Endodermal cell (in vitro differentiated cells): ENCODE data around the gene NEU3. TPM values are rescaled to one million over a fixed set of nuclear protein-coding genes. Genes with fewer than 3 reads are reported as not detected.
A peak's percentile ranks its signal among the peaks of the same experiment; 100 is the strongest.

Experiments
- DNase-seq: peaks from one replicate; pipeline ENCODE4 v3.0.0-alpha.2; 2017
- H3K27ac ChIP-seq: 2 replicates; pipeline ENCODE4 v1.5.1; 2013; ENCODE audit warnings: mild to moderate bottlenecking, low read depth, low read length, moderate library complexity
- H3K27me3 ChIP-seq: 2 replicates; pipeline ENCODE4 v1.6.1; 2013; ENCODE audit warnings: mild to moderate bottlenecking, low read length, moderate library complexity; ENCODE audit not compliant: insufficient read depth, control insufficient read depth, poor library complexity, severe bottlenecking
- H3K36me3 ChIP-seq: 2 replicates; pipeline ENCODE4 v1.7.0; 2013; ENCODE audit warnings: mild to moderate bottlenecking, low read length, moderate library complexity; ENCODE audit not compliant: control insufficient read depth, insufficient read depth
- H3K4me1 ChIP-seq: one replicate; pipeline ENCODE4 v1.7.0; 2013; ENCODE audit warnings: low read length; ENCODE audit not compliant: control insufficient read depth, insufficient read depth
- H3K4me3 ChIP-seq: 2 replicates; pipeline ENCODE4 v1.5.1; 2013; ENCODE audit warnings: mild to moderate bottlenecking, low read length, moderate library complexity
- H3K9ac ChIP-seq: 2 replicates; pipeline ENCODE4 v1.6.1; 2013; ENCODE audit warnings: mild to moderate bottlenecking, low read length, moderate library complexity; ENCODE audit not compliant: poor library complexity, severe bottlenecking; ENCODE audit errors: extremely low read depth
- H3K9me3 ChIP-seq: 2 replicates; pipeline ENCODE4 v1.6.1; 2013; ENCODE audit warnings: mild to moderate bottlenecking, low read length, moderate library complexity; ENCODE audit not compliant: control insufficient read depth
- H3K27ac Mint-ChIP-seq: 2 replicates; pipeline ENCODE4 v1.8.0; 2020; ENCODE audit warnings: mixed read lengths
- H3K27me3 Mint-ChIP-seq: 2 replicates; pipeline ENCODE4 v1.8.0; 2021; ENCODE audit warnings: mild to moderate bottlenecking, mixed read lengths; ENCODE audit not compliant: insufficient read depth
- H3K36me3 Mint-ChIP-seq: 2 replicates; pipeline ENCODE4 v1.8.0; 2020; ENCODE audit warnings: low read depth, mixed read lengths
- H3K4me1 Mint-ChIP-seq: 2 replicates; pipeline ENCODE4 v1.8.0; 2020; ENCODE audit warnings: mixed read lengths
- H3K4me3 Mint-ChIP-seq: 2 replicates; pipeline ENCODE4 v1.8.0; 2020; ENCODE audit warnings: mild to moderate bottlenecking, moderate library complexity, mixed read lengths
- H3K9me3 Mint-ChIP-seq: 2 replicates; pipeline ENCODE4 v1.8.0; 2020; ENCODE audit warnings: mild to moderate bottlenecking, mixed read lengths
- WGBS, 2 experiments: methylation state at CpG; one replicate each; pipeline versions ENCODE4 v1.1.5 to v1.1.7; 2013; ENCODE audit warnings: missing lambda C conversion rate in 2 of 2, mixed read lengths in 1 of 2; ENCODE audit not compliant: insufficient coverage in 1 of 2, insufficient read length in 1 of 2; 5-methylcytosine and 5-hydroxymethylcytosine counted together
- total RNA-seq, 2 donors: library from RNA; stranded (reverse); fragmentation: NEBNext Ultra II Directional in 1 of 2; extraction: Animal tissue kit (Norgen Biotek cat#: 25700) in 1 of 2; gene quantifications; 2 replicates in 1 of 2; 3 replicates in 1 of 2; pipeline ENCODE4 v1.2.1, GENCODE V29; 2021
- TF ChIP-seq, protein P1 (sequence below): fragments of 200-600 bp; sonication (generic); conservative IDR thresholded peaks from 2 replicates; pipeline ENCODE4 v1.5.0; 2021; ENCODE audit warnings: antibody characterized with exemption, mild to moderate bottlenecking

Gene NEU3
- total RNA-seq, 2 donors from 2014 or later = 9.1 to 10.8 TPM

DNA sequence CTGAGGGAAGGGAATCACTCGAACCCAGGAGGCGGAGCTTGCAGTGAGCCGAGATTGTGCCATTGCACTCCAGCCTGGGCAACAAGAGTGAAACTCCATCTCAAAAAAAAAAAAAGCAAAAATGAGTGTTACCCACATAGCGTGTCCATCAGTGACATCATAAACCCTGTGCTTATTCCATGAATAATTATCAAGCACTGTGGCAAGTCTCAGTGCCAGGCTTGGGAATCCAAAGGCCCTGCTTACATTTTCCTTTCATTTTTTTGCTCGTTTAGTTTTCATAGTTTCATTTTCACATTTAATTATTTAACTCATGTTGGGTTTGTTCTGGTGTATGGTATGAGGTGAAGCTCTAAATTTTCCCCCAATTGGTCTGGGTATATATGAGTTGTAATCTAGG lies 46.5 kb downstream of the NEU3 start:
- no peak overlapping the region for H3K27ac Mint-ChIP-seq
- peaks cover 3% of the 10 kb centered on the region for H3K9me3 ChIP-seq
- H3K27me3 Mint-ChIP-seq = peaks cover 2% of the 10 kb centered on the region
- no peak for DNase-seq
- H3K9me3 Mint-ChIP-seq = peaks cover 12% of the 10 kb centered on the region
- no peaks in the 10 kb centered on the region for H3K4me1 ChIP-seq
- 99 to 100% methylated on average over 1 to 4 of the region's 5 CpGs for WGBS, 2 experiments
- H3K36me3 Mint-ChIP-seq = no peaks in the 10 kb centered on the region
- H3K27me3 ChIP-seq = no peaks in the 10 kb centered on the region
- no peak overlapping the region for H3K9ac ChIP-seq
- TF ChIP-seq, protein P1, sequence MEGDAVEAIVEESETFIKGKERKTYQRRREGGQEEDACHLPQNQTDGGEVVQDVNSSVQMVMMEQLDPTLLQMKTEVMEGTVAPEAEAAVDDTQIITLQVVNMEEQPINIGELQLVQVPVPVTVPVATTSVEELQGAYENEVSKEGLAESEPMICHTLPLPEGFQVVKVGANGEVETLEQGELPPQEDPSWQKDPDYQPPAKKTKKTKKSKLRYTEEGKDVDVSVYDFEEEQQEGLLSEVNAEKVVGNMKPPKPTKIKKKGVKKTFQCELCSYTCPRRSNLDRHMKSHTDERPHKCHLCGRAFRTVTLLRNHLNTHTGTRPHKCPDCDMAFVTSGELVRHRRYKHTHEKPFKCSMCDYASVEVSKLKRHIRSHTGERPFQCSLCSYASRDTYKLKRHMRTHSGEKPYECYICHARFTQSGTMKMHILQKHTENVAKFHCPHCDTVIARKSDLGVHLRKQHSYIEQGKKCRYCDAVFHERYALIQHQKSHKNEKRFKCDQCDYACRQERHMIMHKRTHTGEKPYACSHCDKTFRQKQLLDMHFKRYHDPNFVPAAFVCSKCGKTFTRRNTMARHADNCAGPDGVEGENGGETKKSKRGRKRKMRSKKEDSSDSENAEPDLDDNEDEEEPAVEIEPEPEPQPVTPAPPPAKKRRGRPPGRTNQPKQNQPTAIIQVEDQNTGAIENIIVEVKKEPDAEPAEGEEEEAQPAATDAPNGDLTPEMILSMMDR = no peak
- no peaks in the 10 kb centered on the region for H3K4me1 Mint-ChIP-seq
- no peak overlapping the region for H3K27ac ChIP-seq
- H3K4me3 ChIP-seq = no peak overlapping the region
- no peak overlapping the region for H3K4me3 Mint-ChIP-seq
- H3K36me3 ChIP-seq = no peaks in the 10 kb centered on the region

DNA sequence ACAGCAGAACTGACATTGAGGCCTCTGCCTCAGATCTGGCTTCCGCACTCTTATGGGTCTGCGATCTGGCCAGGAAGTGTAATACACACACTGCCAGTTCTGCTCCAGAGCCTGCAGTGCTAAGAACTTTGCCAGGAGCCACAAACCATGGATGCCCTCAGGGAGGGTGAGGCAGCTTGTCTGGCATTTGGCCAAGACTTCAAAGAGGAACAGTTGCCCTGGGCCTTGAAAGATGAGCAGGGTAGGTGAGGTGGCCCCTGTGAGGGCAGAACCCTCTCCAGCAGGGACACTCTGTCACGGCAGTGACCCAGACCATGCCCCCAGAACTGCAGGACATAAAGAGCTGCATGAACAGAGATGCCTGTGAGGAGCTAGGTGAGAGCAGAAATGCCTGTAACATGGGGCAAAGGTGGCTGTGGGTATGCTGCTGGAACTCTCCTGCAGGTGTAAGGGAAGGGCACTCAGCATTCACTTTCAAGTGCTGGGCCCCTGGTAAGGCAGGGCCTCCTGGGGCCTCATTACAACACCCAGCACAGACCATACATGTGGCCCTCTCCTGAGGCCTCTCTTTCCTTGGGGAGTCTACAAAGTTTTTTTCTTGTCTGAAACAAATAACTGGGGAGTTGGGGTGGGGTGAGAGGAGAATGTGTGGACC lies 47.3 kb downstream of the NEU3 start:
- Histone ChIP-seq H3K9ac (no peak overlapping the region), H3K27me3 (no peaks in the 10 kb centered on the region), H3K4me1 (no peaks in the 10 kb centered on the region), H3K36me3 (no peaks in the 10 kb centered on the region), H3K9me3 (peaks cover 10% of the 10 kb centered on the region), H3K27ac (no peak overlapping the region), H3K4me3 (no peak overlapping the region)
- 87 to 98% methylated on average over 3 of the region's 3 CpGs for WGBS, 2 experiments
- Mint-ChIP-seq H3K9me3 (peaks cover 19% of the 10 kb centered on the region), H3K27ac (no peak overlapping the region), H3K36me3 (peaks cover 5% of the 10 kb centered on the region), H3K4me1 (no peaks in the 10 kb centered on the region), H3K4me3 (no peak overlapping the region), H3K27me3 (no peaks in the 10 kb centered on the region)
- TF ChIP-seq, protein P1 = no peak
- peak; percentile 35 for DNase-seq

DNA sequence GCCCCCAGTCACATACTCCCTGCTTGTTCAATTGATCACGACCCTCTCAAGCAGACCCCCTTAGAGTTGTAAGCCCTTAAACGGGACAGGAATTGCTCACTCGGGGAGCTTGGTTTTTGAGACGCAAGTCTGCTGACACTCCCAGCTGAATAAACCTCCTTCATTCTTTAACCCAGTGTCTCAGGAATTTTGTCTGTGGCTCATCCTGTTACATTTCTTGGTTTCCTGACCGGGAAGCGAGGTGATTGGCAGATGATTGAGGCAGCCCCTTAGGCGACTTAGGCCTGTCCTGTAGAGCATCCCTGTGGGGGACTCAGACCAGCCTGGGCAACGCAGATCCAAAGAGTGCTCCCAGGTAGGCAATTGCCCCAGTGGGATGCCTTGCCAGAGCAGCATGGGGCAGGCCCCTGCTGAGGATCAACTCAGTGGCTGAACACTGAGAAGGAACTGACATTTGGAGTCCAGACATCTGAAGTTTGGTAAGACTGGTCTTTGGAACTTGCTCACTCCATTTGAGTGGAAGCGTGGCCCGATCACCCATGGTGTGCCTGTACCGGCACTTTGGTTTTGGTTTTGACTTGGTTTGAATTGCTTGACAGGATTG lies 51.5 kb downstream of the NEU3 start:
- peak; percentile 33 for DNase-seq
- WGBS, 2 experiments = 88 to 91% methylated on average over 7 to 11 of the region's 11 CpGs
- Mint-ChIP-seq H3K4me3 (no peak overlapping the region), H3K27me3 (peaks cover 3% of the 10 kb centered on the region), H3K9me3 (peaks cover 23% of the 10 kb centered on the region), H3K27ac (no peak overlapping the region), H3K4me1 (peaks cover 4% of the 10 kb centered on the region), H3K36me3 (peaks cover 5% of the 10 kb centered on the region)
- Histone ChIP-seq H3K36me3 (no peaks in the 10 kb centered on the region), H3K27me3 (no peaks in the 10 kb centered on the region), H3K27ac (no peak overlapping the region), H3K9me3 (peaks cover 14% of the 10 kb centered on the region), H3K4me1 (no peaks in the 10 kb centered on the region), H3K9ac (no peak overlapping the region), H3K4me3 (no peak overlapping the region)
- TF ChIP-seq, protein P1 = no peak
